GM23338 (cell line): Measurements from ENCODE around the gene CFAP251. TPM values are rescaled to one million over a fixed set of nuclear protein-coding genes. Genes with fewer than 3 reads are reported as not detected.

Experiments
- ATAC-seq: fragments of 200-7000 bp; cut with Tn5 transposase; 3 replicates; pipeline ENCODE4 v1.9.1; 2020
- DNase-seq: peaks from one replicate; pipeline ENCODE4 v3.0.0-alpha.2; 2015; ENCODE audit warnings: low spot score
- H2AFZ ChIP-seq: fragments of 200-600 bp; sonication (generic); 2 replicates; pipeline ENCODE4 v1.8.0; 2016; ENCODE audit warnings: antibody characterized with exemption, mild to moderate bottlenecking, moderate library complexity
- H3F3A ChIP-seq: fragments of 200-600 bp; sonication (generic); replicated peaks from 2 replicates; pipeline ENCODE4 v1.8.0; 2017; ENCODE audit warnings: antibody characterized with exemption, mixed run types, low read depth
- H3K27ac ChIP-seq: fragments of 200-600 bp; sonication (generic); 2 replicates; pipeline ENCODE4 v1.6.1; 2016; ENCODE audit warnings: low read depth
- H3K27me3 ChIP-seq: fragments of 200-600 bp; sonication (generic); 2 replicates; pipeline ENCODE4 v1.8.0; 2016; ENCODE audit warnings: mild to moderate bottlenecking, mixed run types, moderate library complexity; ENCODE audit not compliant: insufficient read depth
- H3K36me3 ChIP-seq: fragments of 200-600 bp; sonication (generic); 2 replicates; pipeline ENCODE4 v1.8.0; 2016; ENCODE audit warnings: mild to moderate bottlenecking; ENCODE audit not compliant: insufficient read depth
- H3K4me1 ChIP-seq: fragments of 200-600 bp; sonication (generic); 2 replicates; pipeline ENCODE4 v1.8.0; 2016; ENCODE audit warnings: mild to moderate bottlenecking, moderate library complexity; ENCODE audit not compliant: insufficient read depth
- H3K4me2 ChIP-seq: fragments of 200-600 bp; sonication (generic); 2 replicates; pipeline ENCODE4 v1.7.1; 2017; ENCODE audit warnings: mixed run types
- H3K4me3 ChIP-seq: fragments of 200-600 bp; sonication (generic); 2 replicates; pipeline ENCODE4 v1.6.1; 2016; ENCODE audit warnings: mixed run types
- H3K79me2 ChIP-seq: fragments of 200-600 bp; sonication (generic); replicated peaks from 2 replicates; pipeline ENCODE4 v1.8.0; 2017; ENCODE audit warnings: mild to moderate bottlenecking; ENCODE audit not compliant: insufficient read depth
- H3K9me2 ChIP-seq: fragments of 200-600 bp; sonication (generic); 2 replicates; pipeline ENCODE4 v1.8.0; 2017; ENCODE audit not compliant: insufficient read depth
- H4K20me1 ChIP-seq: fragments of 200-600 bp; sonication (generic); replicated peaks from 2 replicates; pipeline ENCODE4 v1.8.0; 2017; ENCODE audit warnings: mild to moderate bottlenecking; ENCODE audit not compliant: insufficient read depth
- H3K27ac Mint-ChIP-seq: 2 replicates; pipeline ENCODE4 v1.8.0; 2020; ENCODE audit warnings: inconsistent platforms, mild to moderate bottlenecking, moderate library complexity, mixed read lengths
- H3K27me3 Mint-ChIP-seq: 3 replicates; pipeline ENCODE4 v1.8.0; 2022; ENCODE audit warnings: low read depth, mild to moderate bottlenecking, moderate library complexity, mixed read lengths, inconsistent platforms; ENCODE audit not compliant: insufficient read depth, poor library complexity
- H3K36me3 Mint-ChIP-seq: 3 replicates; pipeline ENCODE4 v1.8.0; 2021; ENCODE audit warnings: low read depth, mild to moderate bottlenecking, inconsistent platforms, moderate library complexity, mixed read lengths
- H3K4me1 Mint-ChIP-seq: 3 replicates; pipeline ENCODE4 v1.8.0; 2020; ENCODE audit warnings: mild to moderate bottlenecking, inconsistent platforms, mixed read lengths
- H3K4me3 Mint-ChIP-seq: 3 replicates; pipeline ENCODE4 v1.8.0; 2021; ENCODE audit warnings: moderate library complexity, mild to moderate bottlenecking, inconsistent platforms, mixed read lengths
- H3K9me3 Mint-ChIP-seq: 3 replicates; pipeline ENCODE4 v1.8.0; 2020; ENCODE audit warnings: moderate library complexity, mild to moderate bottlenecking, inconsistent platforms, mixed read lengths
- CREB1 ChIP-seq: fragments of 250-450 bp; sonication (Bioruptor Pico); IDR thresholded peaks from 2 replicates; pipeline ENCODE4 v1.5.0; 2020; ENCODE audit warnings: low read depth, mild to moderate bottlenecking, moderate library complexity
- CTCF ChIP-seq, 2 experiments: fragments of 200-600 bp in 1 of 2; sonication (generic) in 1 of 2; conservative IDR thresholded peaks; 2 replicates each; pipeline versions ENCODE4 v1.5.1 to v1.6.1; 2016 to 2017; ENCODE audit warnings: antibody characterized with exemption in 2 of 2, low read depth in 2 of 2, mild to moderate bottlenecking in 2 of 2, moderate library complexity in 1 of 2
- EZH2 ChIP-seq: fragments of 200-600 bp; sonication (generic); IDR thresholded peaks from one replicate; pipeline ENCODE4 v1.8.0; 2017; ENCODE audit warnings: antibody characterized with exemption, mild to moderate bottlenecking, low read depth; ENCODE audit not compliant: unreplicated experiment
- JUNB ChIP-seq: IDR thresholded peaks from one replicate; pipeline ENCODE4 v1.6.1; 2016; ENCODE audit warnings: antibody characterized with exemption; ENCODE audit not compliant: unreplicated experiment
- POLR2AphosphoS5 ChIP-seq: IDR thresholded peaks from 2 replicates; pipeline ENCODE4 v1.6.1; 2016; ENCODE audit warnings: antibody characterized with exemption, low read depth
- REST ChIP-seq: IDR thresholded peaks from one replicate; pipeline ENCODE4 v1.6.1; 2018; ENCODE audit warnings: antibody characterized with exemption; ENCODE audit not compliant: unreplicated experiment
- ZNF114 ChIP-seq: fragments of 250-450 bp; sonication (Bioruptor Pico); IDR thresholded peaks from 2 replicates; pipeline ENCODE4 v1.5.0; 2020; ENCODE audit warnings: mild to moderate bottlenecking, moderate library complexity
- ZNF462 ChIP-seq: fragments of 250-450 bp; sonication (Bioruptor Pico); IDR thresholded peaks from 2 replicates; pipeline ENCODE4 v1.5.0; 2020; ENCODE audit warnings: mild to moderate bottlenecking, moderate library complexity
- polyA plus RNA-seq: library from polyadenylated mRNA; unstranded; fragments of >200 nt; fragmentation: Nextera tagmentation; extraction: Ambion mirVana; gene quantifications from 2 replicates; pipeline ENCODE4 v1.2.1, GENCODE V29; 2016
- total RNA-seq: library from RNA; depleted of rRNA; stranded (reverse); fragments of >200 nt; shearing (Covaris generic); gene quantifications from 2 replicates; pipeline ENCODE4 v1.2.3, GENCODE V29; 2014
- TF ChIP-seq, protein P1 (sequence below): IDR thresholded peaks from 2 replicates; pipeline ENCODE4 v1.6.1; 2016; ENCODE audit warnings: antibody characterized with exemption

Gene CFAP251
- total and polyA plus RNA-seq, 2 experiments from 2014 or later, result 1.4 to 2.5 TPM

DNA sequence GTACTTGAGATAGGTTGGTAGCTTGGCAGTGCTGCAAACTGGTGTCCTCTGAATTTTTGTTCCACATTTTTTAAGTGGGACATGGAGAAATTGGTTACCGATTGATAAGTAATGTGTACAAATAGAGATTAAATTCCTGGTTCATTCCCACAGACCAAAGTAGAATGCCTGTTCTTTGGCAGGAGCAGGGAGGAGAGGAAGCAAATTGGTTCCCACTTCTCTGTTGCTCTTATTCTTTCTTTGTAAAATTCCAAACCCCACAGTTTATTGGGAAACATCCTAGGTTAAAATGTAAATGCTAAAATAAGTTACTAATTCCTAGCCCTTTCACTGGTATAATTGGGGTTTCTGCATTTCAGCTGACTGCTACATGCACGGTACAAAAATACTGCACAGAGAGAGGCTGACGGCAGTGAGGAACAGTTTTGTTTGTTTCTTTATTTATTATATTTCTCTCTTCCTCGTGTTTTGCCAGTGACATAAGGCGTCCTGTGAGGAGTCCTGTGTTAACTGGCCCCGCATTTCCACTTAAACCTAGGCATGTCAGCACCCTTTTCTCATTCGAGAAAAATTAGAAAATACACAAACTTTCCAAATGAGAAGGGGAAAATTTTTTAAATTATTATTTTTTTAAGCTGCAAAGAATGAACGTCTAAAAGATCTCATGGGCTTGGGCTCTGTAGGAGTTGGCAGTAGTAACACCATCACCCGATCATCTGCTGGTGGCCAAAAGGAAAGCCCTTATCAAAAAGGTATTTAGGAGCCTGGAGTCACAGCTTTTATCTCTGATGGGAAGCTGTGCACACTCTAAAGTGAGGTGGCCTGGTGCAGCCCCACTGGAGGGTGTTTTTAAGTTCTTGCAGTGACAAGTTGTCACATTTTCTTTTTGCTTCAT is 77.9 kb downstream of the CFAP251 start (continued):
- TF ChIP-seq ZNF462 (CRISPR knock-in tag) (no peak), EZH2 (no peak)

DNA sequence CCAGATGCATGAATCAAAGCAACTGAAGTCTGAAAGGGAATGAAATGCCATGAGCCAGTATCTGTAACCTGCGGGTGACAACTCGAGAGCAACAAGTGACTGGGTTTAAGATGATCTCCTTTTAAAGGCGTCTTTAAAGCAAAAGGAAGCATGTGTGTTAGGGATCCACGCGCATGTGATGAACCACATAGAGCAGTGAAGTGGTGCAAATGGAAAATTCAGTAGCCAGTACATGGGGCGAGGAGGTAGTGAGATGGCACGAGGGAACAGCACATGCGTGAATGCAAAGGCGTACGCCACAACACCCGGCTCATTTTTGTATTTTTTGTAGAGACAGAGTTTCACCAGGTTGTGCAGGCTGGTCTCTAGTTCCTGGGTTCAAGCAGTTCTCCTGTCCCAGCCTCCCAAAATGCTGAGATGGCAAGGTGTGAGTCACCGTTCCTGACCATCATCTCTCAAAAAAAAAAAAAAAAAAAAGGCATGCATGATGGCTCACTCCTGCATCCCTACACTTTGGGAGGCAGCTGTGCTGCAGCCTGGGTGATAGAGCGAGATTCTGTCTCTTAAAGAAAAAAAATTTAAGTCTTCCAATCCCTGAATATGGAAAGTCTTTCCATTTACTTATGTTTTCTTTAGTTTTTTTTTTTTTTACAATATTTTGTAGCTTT is 78.7 kb downstream of the CFAP251 start:
- no peaks in the 10 kb centered on the region for H3F3A ChIP-seq
- H3K79me2 ChIP-seq, result no peaks in the 10 kb centered on the region
- Mint-ChIP-seq H3K4me3 (no peak overlapping the region), H3K36me3 (no peaks in the 10 kb centered on the region), H3K4me1 (peaks cover 6% of the 10 kb centered on the region; the same call in 2 of the 3 replicates), H3K27ac (no peak overlapping the region), H3K9me3 (peaks cover 11% of the 10 kb centered on the region; the same call in 2 of the 3 replicates), H3K27me3 (peaks cover 2% of the 10 kb centered on the region)
- no peak overlapping the region for H2AFZ ChIP-seq
- H3K36me3 ChIP-seq, result no peaks in the 10 kb centered on the region
- H3K4me3 ChIP-seq, result no peak overlapping the region
- no peak for DNase-seq
- H4K20me1 ChIP-seq, result no peaks in the 10 kb centered on the region
- H3K27ac ChIP-seq, result no peak overlapping the region
- no peak overlapping the region for H3K4me2 ChIP-seq
- no peaks in the 10 kb centered on the region for H3K9me2 ChIP-seq
- ATAC-seq, result no peak
- no peaks in the 10 kb centered on the region for H3K27me3 ChIP-seq
- H3K4me1 ChIP-seq, result no peaks in the 10 kb centered on the region
- TF ChIP-seq REST, result no peak
- no peak for TF ChIP-seq ZNF114 (CRISPR knock-in tag)
- TF ChIP-seq POLR2AphosphoS5, result no peak
- no peak for TF ChIP-seq CREB1
- no peak for TF ChIP-seq CTCF (conservative IDR thresholded peaks at IDR 0.05; ENCODE audit: low read depth in 2 of 2)
- TF ChIP-seq, protein P1, sequence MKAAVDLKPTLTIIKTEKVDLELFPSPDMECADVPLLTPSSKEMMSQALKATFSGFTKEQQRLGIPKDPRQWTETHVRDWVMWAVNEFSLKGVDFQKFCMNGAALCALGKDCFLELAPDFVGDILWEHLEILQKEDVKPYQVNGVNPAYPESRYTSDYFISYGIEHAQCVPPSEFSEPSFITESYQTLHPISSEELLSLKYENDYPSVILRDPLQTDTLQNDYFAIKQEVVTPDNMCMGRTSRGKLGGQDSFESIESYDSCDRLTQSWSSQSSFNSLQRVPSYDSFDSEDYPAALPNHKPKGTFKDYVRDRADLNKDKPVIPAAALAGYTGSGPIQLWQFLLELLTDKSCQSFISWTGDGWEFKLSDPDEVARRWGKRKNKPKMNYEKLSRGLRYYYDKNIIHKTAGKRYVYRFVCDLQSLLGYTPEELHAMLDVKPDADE, result no peak
- TF ChIP-seq JUNB, result no peak
